GM18526 (cell line): ENCODE data around the gene ABCB4.

Source experiments
- POLR2A ChIP-seq: IDR thresholded peaks from 3 replicates; pipeline ENCODE4 v1.6.1; 2011; ENCODE audit not compliant: insufficient read length; ENCODE audit errors: extremely low read depth

ABCB4 gene

GRCh38 chr7:87395442-87396020, 79.9 kb downstream of the ABCB4 start:
- TF ChIP-seq POLR2A: no peak

DNA sequence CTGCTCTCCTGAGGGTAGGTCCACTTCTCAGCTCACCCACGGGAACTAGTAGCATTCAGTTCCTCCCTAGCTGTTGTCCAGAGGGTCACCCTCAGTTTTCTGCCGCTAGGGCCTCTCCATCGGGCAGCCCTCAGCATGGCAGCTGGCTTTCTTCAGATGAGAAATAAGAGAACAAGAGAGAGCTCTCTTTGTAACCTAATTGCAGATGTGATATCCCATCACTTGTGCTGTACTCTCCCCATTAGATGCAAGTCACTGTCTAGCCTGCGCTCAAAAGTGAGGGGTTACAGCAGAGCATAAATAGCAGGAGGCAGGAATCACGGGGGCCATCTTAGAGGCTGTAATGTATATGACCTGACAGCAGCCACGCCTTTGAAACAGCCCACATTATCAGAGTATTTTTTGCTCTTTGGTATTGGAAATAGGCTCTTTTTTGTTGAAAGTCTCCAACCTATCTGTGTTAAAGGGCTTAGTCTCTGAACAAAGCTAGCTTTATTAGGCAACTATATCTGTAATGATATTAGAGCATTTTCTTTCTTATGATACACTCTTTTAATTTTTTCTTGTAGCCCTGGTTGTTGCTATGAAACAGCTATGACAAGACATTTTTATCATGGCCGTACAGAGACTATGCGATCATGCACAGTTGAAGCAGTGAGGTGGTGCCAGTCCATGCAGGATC, 84.3 kb downstream of the ABCB4 start:
- TF ChIP-seq POLR2A: no peak

- TF ChIP-seq POLR2A: no peak
Measured at GRCh38 chr7:87380905-87381304, 94.6 kb downstream of the ABCB4 start.

GRCh38 chr7:87375662-87376435, 99.6 kb downstream of the ABCB4 start:
- no peak for TF ChIP-seq POLR2A

- TF ChIP-seq POLR2A: no peak
Measured at GRCh38 chr7:87370660-87371180, 104.8 kb downstream of the ABCB4 start.

GRCh38 chr7:87369216-87369615, 106.3 kb downstream of the ABCB4 start:
- TF ChIP-seq POLR2A: no peak

DNA sequence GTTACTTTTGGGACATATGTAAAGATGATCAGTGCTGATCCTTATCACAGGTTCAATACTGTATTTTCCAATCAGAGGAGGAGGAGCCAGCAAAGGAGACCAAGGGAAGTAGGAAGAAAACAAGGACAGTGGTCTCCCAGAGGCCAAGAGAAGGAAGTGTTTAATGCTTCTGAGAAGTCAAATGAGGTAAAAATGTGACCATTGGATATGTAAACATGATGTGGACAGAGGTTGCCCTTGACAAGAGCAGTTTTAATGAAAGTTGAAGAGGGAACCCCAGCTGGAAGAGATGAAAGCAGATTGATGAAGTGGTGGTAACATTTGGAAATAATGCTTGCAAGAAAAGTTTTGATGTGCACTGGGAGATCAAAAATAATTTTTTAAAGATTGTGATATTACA, 111.2 kb downstream of the ABCB4 start:
- TF ChIP-seq POLR2A: no peak

- no peak for TF ChIP-seq POLR2A
Measured at GRCh38 chr7:87363342-87363741, 112.1 kb downstream of the ABCB4 start.

- TF ChIP-seq POLR2A: no peak
Measured at GRCh38 chr7:87361320-87361719, 114.2 kb downstream of the ABCB4 start.

DNA sequence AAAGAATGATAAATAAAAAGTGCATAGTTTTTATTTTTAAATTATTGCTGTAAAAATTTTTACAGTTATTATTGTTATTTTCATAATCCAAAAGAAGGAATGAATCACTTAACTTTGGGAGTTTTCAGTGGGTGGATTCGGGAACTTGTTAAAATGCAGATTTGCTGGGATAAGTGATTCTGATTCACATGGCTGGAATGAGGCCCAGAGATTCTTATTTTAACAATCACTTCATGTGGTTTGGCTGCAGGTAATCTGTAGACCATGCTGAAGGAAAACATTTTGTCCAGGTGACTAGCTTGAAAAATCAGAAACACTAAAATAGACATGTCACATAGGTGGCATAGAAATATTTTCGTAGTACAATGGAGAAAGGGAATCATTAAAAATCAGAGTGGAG, 116.1 kb downstream of the ABCB4 start:
- no peak for TF ChIP-seq POLR2A

DNA sequence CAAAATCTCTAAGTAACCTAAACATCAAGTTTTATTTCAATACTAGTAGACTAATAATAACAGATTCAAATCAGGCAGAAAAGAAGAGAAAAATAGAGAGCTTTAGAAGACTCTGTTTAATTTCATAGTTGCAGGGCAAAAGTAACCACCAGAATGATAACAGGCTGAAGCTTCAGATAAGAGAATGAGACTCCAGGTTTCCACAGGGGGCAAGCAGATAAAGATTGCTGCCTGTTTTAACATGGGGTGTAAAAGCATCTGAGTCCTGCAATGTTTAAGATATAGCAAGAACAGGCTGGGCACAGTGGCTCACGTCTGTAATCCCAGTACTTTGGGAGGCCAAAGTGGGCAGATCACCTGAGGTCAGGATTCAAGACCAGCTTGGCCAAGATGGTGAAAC, 119.0 kb downstream of the ABCB4 start:
- no peak for TF ChIP-seq POLR2A

DNA sequence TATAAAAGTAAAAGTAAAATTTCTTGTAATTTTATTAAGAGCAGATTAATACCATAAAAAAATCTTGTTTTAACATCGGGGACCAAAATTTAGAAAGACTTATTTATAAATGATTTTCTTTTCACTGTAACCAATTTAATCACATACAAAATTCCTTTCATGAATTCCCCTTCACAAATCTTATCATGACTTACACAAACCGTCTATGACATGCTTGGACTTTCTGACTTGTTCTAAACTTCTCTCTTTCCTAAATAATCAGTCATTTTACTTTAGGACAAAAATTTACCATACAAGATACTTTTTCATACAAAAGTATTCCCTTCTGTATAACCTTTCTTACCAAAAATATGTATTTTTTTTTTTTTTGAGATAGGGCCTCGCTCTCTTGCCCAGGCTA, 120.7 kb downstream of the ABCB4 start:
- TF ChIP-seq POLR2A: no peak
